Right renal cortex interstitium (tissue), 3 donors: ENCODE results near the gene PCDH15. TPM values are rescaled to one million over a fixed set of nuclear protein-coding genes. Genes with fewer than 3 reads are reported as not detected.
A peak's percentile ranks its signal among the peaks of the same experiment; 100 is the strongest.

Source experiments
- DNase-seq, 3 donors: peaks; one replicate each; pipeline ENCODE4 v3.0.0-alpha.2; 2013; ENCODE audit warnings: low read depth in 3 of 3, low spot score in 2 of 3
- polyA plus RNA-seq, 3 donors: library from polyadenylated mRNA; unstranded; fragments of 120-200 nt; gene quantifications; one replicate each; pipeline ENCODE4 v1.2.1, GENCODE V29; 2013; ENCODE audit not compliant: insufficient read length in 3 of 3

PCDH15 gene
- polyA plus RNA-seq, 3 donors = 5.1 to 7.8 (median 5.1) TPM

DNA sequence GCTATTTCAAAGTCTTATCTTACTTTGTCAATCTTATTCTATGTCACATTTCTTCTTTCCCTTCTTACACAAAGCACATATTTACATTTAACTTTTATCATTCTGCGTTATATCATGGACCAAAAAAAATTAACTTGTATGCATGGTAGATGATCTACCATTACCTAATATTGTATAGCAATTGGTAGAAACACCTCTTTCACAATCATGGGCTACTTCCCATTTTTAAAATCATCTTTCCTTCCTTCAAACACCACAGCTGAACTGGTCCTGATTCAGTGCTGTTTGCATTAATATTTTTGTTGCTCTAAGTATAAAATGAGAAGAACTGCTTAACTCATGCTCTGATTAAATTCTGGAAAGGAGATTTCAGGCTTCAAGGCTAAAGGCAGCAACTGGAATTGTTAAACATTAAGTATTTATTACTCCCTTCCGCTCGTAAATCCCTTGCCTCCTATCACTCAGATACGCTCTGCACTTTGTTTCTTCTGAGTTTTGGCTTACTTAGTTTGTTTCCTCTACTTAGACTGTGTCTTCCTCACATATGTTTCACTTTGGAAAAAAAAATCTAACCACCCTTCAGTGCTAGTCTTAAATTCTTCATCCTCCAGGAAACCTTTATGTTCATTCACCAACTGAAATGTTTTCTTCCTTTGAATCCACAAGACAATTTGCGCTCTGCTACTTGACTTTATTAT is 901.4 kb downstream of the PCDH15 start:
- DNase-seq = peak in 2 of 3 donors; percentile 29 to 34

DNA sequence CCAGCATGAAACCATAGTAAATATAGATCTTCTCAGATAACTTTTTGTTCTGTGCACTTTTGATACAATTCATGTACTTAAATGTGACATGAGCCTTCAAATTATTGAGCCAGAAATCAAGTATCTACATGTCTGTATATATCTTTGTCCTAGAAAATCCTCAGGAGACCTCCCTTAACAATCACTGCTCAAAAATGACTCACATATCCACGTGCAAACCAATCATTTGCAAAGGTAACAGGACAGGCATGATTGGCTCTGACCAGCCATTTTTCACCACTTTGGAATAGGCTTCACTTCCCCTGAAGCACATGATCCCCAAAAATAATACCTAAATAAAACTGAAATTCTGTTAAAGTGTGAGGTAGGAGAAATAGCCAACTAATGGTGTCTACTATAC is 902.5 kb downstream of the PCDH15 start:
- DNase-seq = no peak

DNA sequence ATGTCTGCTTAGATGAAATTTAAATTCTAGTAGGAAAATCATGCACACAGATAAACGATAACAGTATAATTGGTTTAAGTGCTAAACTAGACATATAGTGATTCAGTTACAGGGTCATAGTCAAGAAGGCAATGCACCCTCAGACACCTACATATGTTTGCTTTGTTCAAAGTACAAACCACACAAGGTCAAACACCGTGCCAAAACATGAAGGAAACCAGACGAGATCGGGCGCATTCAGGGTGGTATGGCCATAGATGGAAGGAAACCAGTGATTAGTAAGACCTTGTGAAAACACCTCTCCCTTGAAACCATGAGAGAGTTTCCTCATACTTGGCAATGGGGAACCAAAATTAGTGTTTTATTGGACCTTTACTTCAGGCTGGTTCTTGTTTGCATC is 906.9 kb downstream of the PCDH15 start:
- no peak for DNase-seq

DNA sequence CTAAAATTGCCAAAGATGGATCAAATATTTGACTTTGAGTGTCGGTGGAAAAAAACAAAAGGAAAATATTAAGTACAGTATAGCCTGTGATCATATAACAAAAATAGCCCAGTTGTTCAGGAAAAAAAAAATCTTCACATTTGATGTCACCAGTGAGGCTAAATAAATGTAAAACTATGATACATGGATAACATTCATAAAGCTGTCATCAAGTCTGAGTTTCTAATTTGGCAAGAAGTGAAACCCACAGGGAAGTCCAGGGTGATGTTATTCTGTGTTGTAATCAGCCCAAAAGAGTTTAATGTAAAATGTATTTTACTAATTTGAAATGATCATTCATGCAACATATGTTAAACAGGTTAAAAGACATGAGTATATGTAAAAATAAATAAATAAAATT is 908.0 kb downstream of the PCDH15 start:
- DNase-seq = no peak

DNA sequence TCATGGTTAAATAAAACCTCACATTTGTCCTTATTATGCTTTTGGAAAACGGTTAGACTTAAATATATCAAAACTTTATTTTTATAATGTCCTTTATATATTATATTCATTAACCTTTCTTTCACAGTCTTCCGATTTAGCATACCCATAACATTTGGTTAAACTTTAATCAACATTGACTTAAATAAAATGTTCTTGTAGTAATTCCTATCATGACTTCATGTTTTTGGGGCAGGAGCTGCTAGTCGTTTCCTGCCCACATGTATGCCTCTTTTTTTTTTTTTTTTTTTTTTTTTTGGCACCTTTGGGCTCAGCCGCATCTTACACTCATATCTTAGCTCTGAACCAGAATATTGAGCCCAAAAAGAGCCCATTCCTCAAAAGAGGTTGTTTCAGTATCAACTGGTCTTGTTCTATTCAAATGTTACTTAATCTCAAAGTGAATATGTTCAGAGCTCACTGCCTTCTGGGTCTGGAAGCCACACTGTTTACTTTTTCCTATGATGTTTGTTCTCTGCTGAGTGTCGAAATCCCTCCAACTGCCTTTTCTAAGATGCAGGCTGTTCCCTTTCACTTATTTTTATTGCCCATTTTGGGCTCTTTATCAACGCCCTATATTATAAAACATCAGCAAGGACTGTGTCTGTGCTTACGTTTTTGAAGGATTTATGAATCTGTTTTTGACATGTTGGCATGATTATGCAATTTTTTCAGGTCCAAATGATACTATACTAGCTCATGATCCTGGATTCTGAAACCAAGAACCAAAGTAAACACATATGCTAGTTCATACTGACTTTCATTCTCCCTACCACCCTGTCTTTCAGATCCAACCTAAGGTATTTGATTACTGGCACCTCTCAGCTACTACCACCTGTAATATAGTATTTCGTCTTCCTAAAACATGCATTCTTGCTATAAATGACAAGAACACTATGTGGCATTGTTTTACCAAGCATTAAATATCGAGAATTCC is 914.4 kb downstream of the PCDH15 start:
- DNase-seq = no peak

DNA sequence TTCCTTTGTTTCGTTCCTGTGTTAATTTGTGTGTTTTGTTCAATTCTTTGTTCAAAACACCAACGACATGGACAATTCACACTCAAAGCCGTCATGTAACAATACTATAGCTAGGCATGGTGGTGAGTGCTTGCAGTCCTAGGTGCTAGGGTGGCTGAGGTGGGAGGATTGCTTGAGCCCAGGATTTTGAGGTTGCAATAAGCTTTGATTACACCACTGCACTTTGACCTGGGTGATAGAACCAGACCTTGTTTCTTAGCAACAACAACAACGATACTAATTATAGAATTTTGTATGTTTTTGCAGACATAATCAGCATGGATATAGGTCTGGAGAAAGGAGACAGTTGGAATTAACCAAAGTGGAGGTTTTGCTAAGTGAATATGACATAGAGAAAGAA is 936.2 kb downstream of the PCDH15 start:
- DNase-seq = no peak

DNA sequence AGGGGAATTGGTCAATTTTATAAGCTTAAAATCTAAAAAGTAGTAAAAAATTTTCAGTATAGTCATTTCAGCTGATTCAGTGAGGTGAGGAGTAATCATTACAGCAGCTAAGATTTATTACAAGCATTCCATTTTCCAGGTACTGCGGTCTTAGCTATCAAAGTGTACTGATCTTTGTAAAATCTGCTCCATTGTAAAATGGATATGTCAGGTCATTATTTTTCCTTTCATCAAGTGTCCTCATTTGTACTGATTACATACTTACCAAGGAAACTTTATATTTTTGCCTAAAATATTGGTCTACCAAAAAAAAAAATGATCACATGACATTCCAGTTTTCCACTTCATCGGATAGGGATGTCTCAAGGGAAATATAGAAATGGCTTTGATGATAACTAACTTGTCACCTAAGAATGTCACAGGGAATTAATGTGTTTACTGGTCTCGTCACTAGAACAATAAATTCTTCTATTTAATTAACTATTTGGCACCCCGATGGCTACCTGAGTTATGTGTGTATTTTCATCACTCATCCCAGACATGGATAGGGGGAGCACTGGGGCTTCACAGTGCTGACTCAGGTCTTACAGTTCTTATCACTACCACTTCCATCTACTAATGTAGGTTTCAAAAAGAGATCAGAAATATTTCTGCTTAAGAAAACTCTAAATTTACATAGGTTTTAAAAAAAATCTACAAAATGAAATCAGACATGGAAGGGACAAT is 948.4 kb downstream of the PCDH15 start:
- DNase-seq = no peak

DNA sequence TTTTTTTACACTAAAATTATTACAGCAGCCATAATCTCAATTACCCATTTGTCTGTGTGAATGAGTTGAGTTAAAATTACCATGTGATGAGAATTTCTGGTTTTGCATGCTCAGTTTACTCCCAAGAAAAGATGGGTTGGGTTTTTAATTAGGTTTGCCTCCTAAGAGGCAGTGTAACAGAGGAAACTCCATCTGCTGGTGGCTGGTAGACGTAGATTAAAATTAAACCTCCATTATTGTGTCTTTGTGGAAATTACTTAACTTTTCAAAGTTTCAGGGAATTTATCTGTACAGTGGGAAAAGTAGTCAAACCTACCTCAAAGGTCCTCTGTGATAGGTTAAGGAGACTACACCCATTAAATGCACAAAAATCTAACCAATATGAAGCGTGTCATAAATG is 954.2 kb downstream of the PCDH15 start:
- DNase-seq = no peak

DNA sequence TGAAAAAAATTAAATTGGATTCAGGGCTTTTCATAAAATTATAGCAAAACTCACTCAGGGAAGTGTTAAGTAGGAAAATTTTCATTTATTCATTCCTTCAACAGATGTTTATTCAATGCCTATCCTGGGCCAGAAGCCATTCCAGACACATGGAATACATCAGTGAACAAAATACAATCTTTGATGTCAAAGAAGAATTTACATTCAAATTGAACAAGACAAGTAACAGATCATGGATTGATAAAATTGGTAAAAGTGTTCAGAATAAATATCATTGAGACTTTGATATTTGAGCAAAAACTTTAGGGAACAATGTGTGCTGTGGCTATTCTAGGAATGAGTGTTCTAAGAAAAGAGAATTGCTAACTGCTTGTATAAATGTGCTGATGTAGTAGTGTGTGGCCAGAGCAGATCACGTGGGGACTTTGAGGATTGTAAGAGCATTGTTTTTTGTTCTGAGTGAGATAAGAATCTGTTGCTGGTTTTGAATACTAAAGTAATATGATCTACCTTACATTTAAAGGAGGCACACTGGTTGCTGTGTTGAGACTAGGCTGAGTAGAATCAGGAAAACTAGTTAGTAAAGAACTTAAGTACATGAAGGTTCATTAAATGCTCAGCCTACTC is 957.2 kb downstream of the PCDH15 start:
- DNase-seq = no peak

DNA sequence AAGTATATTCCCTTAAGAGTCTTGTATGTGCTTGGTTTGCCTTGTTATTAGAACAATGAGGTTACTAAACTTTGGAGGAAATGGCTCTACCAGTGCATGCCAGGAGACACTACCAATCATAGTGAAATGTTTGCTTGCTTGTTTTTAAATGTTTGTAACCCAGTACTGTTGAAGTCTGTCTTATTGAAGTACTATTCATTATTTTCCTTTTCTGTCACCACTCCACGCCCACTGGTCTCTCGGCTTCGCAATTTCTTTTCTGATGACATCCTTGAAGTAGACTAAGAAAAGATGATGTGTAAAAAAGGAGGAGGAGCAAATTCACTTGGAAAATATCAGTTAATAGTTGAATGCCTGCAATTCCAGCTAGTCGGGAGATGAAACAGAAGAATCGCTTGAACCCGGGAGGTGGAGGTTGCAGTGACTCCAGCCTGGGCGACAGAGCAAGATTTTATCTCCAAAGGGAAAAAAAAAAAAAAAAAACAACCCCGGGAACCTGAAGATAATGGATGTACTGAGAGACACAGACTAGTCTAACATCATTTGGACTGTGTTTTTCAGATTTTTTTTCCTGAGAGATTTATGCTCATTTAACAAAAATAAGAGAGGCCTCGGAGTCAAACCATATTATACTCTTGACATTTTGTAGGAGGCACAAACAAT is 959.4 kb downstream of the PCDH15 start:
- no peak for DNase-seq

DNA sequence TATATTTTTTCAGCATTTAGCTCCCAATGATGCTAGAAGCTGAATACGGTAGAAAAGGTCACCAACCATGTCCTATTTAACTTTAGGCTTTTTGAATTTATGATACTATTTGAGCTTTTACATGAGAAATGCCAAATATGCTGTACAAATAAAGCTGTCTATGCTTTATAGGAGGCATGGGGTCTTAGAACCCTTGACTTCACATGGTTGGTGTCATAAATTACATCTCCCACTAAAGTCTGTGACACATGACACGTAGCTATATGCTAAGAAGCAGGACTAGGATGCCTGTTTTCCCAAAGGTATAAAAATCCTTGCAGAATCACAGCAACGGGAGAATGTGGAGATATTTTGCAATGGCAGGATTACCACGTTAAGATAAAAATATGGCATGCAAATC is 960.4 kb downstream of the PCDH15 start:
- no peak for DNase-seq

DNA sequence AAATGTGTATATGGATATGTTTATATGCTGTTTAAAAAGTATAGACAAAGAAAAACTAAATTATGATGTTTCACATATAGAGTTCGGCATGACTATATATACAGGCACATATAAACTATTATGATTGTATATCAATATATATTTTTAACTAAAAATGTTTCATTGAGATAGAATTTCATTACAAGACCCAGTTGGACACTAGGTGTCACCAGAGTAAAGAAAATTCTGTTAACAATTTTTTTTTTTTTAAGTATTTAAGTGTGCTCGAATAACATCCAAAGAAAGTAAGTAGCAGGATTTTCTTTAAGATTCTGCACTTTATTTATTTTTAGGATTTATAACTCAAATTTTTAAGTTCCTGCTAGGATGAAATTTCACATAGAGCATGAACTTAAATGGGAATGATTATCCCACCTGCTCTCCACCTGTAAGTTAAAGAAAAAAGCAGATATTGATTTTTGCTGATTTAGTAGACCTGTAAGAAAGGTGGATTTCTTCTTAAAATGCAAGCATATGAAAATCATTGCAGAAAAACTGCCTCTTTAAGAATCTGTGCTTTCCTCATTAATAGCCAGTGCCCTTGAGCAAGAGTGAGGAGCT is 961.5 kb downstream of the PCDH15 start:
- peak in 1 of 3 donors; percentile 18 for DNase-seq

DNA sequence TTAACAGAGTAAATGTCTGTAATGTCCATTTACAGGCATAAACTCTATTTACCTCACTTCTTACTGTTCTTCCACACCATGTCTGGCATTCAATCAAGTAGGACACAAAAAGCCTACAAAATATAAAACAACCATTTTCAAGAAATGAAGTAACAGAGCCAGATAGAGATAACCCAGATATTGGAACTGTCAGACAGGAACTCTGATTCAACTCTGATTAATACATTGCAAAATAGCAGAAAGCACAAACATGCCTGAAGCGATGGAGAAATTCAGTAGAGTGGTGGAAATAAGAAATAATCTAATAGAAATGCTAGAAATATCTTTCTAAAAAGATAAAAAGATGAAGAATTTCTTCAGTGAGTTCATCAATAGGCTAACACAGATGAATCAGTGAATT is 964.4 kb downstream of the PCDH15 start:
- no peak for DNase-seq

DNA sequence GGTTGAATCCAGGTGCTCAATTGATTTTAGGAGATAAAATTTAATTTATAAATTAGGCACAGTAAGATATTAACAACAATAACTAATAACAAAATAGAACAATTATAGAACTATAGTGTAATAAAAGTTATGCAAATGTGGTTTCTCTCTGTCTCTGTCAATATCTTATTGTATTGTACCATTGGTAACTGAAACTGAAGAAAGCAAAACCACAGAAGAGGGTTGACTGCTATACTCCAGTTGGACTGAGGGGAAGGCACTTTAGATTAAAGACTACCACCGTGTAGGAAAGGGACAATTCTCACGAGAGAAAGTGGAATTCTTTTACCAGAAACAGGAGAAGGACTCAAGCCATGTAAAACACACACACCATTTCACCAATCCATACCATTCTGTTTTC is 967.1 kb downstream of the PCDH15 start:
- DNase-seq = no peak

DNA sequence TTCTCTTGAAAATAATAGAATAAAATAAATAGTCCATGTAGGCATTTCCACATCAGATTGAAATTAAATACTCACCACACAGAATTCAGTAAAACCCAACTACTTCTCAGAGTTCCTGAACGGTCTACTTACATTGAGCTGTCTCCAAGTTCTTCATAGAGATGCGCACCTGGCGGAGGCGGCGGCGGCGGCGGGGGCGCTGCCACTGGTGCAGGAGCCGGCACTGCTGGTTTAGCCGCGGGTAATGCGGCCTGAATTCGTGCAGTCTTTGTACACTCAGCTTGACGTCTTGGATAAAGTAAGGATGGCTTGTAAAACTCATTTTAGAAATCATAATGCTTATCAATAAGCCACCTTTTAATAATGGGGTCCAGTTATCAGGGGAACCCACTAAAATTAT is 973.8 kb downstream of the PCDH15 start:
- no peak for DNase-seq

DNA sequence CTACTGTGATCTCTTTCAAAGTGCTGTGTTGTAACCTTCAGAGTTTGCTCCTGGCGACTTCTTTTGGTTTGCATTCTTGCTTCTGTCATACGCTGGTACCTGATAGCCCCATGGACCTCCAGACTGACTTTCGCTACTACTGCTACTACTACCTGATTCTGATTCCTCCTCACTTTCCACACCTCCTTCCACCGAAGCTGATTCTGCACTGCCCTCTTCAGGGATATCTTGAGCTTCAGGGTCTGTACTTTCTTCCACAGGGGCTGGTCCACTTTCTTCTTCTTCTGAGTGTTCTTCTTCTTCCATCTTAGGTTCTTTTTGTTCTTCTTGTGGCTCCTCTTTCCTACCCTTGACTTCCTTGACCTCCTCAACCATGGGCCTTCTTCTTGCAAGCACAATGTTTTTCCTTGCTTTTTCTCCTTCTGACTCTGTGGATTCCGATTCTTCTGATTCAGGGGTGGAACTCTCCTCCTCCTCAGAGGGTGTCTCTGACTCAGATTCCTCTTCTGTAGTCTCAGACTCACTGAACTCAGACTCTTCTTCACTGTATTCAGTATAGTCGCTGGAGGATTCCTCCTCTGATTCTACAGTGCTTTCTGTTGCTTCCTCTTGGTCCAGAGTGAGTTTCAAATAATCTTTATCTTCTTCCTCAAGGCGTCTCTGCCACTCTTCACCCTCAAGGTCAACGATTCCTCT is 992.2 kb downstream of the PCDH15 start:
- no peak for DNase-seq

DNA sequence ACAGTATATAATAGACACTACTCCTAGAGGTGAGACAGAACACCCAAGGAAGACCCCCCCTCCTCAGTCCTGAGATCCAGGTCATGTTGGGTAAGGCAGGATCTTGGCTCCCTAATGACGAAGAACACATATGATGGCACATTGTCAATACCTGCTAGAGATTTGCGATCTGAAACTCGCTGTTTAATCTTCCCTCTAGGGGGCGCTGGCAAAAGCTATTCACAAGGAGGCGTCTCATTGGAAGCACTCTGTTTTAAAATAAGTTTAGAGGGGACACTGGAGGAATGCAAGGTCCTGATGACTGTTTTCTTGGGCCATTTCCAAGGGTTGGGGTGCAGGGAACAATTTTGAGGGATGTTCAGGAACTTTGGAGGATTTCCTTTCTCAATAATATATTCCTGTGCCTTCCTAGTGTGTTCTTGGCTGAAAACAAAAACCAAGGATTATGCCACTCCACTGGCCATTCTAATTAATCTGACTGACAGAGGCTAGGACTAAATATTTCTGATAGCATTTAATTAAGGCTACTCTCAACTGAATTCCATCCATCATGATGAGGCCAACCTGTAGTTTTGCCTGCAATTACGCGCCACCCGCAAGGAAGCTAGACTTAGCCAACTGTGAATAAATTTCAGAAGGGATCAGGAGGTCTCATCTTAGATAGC is 1014.7 kb downstream of the PCDH15 start:
- no peak for DNase-seq

DNA sequence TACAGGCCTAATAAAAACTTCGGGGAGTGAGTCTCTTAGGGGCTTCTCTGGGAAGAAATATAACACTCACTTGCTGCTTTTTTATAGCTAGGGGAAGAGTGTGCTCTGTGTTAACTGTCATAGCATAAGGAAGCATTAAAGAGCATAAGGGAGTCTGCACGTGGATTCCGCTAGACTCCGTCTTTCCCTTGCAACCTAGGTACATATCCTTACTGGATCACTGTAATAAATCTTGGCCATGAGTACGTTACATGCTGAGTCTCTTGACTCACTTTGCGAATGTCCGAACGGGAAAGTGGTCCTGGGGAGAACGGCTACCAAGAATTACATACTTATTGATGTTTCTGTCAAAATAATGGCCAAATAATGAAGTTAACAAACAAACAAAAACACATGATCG is 1029.3 kb downstream of the PCDH15 start:
- no peak for DNase-seq

DNA sequence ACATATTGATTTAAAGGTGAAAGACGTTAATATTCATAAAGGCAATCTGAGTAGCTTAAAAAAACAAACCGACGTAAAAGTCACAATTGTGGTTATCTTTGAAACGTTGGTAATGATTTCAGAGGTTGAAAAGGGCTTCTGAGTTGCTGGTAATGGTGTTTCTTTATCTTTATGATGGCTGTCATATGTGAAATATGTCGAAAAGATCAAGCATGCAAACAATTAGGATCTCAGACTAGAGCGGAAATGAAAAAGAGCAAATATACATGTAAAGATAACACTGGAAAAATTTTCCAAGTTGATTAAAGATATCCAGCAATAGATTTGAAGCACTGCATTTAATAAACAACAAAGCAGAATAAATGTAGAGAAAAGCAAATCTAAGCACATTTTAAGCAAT is 1030.1 kb downstream of the PCDH15 start:
- no peak for DNase-seq
